Mammary epithelial cell (primary cell): ENCODE results near the gene KIFAP3.

Experiments used
- CTCF ChIP-seq, 2 donors: IDR thresholded peaks in 1 of 2; conservative IDR thresholded peaks in 1 of 2; 2 replicates each; pipeline ENCODE4 v1.5.1; 2011 to 2012; ENCODE audit warnings: inconsistent platforms in 2 of 2, low read length in 2 of 2, mild to moderate bottlenecking in 2 of 2, control low read depth in 1 of 2, low read depth in 1 of 2; ENCODE audit not compliant: insufficient read depth in 1 of 2; ENCODE audit errors: extremely low read depth in 1 of 2
- EZH2 ChIP-seq: IDR thresholded peaks from 2 replicates; pipeline ENCODE4 v1.6.1; 2012; ENCODE audit warnings: low read length, inconsistent platforms, borderline replicate concordance

- TF ChIP-seq CTCF (conservative IDR thresholded peaks at IDR 0.05 in 1 of 2, IDR thresholded peaks at IDR 0.05 in 1 of 2; ENCODE audit: extremely low read depth in 1 of 2, insufficient read depth in 1 of 2, low read depth in 1 of 2, low read length in 2 of 2) (no peak), EZH2 (no peak)
Measured at GRCh38 chr1:169943963-169944526, 130.4 kb downstream of the KIFAP3 start.
